Mesodermal cell (in vitro differentiated cells): Measurements from ENCODE around the gene GNG7.
"Not testable (repeated sequence)": the region's sequence is repeated elsewhere in the genome, so short reads cannot be mapped to it uniquely, and the experiment has no call there.

ENCODE experiments used
- H3K27ac ChIP-seq: 2 replicates; pipeline ENCODE4 v1.7.0; 2013; ENCODE audit warnings: mild to moderate bottlenecking, low read depth, low read length, moderate library complexity; ENCODE audit not compliant: severe bottlenecking
- H3K36me3 ChIP-seq: 2 replicates; pipeline ENCODE4 v1.7.1; 2013; ENCODE audit warnings: mild to moderate bottlenecking, low read length, moderate library complexity; ENCODE audit not compliant: control insufficient read depth, insufficient read depth
- H3K4me1 ChIP-seq: one replicate; pipeline ENCODE4 v1.7.1; 2013; ENCODE audit warnings: mild to moderate bottlenecking, low read length; ENCODE audit not compliant: insufficient read depth, control insufficient read depth, poor library complexity, severe bottlenecking
- H3K4me3 ChIP-seq: 2 replicates; pipeline ENCODE4 v1.7.0; 2013; ENCODE audit warnings: low read length, control low read depth, mild to moderate bottlenecking; ENCODE audit not compliant: insufficient read depth, poor library complexity, severe bottlenecking; ENCODE audit errors: extremely low read depth
- H3K9me3 ChIP-seq: 2 replicates; pipeline ENCODE4 v1.7.1; 2013; ENCODE audit warnings: mild to moderate bottlenecking, low read length, moderate library complexity; ENCODE audit not compliant: control insufficient read depth
- WGBS, 2 experiments: methylation state at CpG; one replicate each; pipeline ENCODE4 v1.1.5; 2013; ENCODE audit warnings: missing lambda C conversion rate in 2 of 2; ENCODE audit not compliant: insufficient coverage in 2 of 2; 5-methylcytosine and 5-hydroxymethylcytosine counted together

The GNG7 gene

GRCh38 chr19:2651002-2651733, 51.3 kb downstream of the GNG7 start:
- 86 to 94% methylated on average over 2 to 7 of the region's 7 CpGs for WGBS, 2 experiments
- H3K4me1 ChIP-seq, result not testable (repeated sequence)

GRCh38 chr19:2650515-2650914, 52.0 kb downstream of the GNG7 start:
- H3K27ac ChIP-seq, result no peak overlapping the region
- no peaks in the 10 kb centered on the region for H3K36me3 ChIP-seq
- no peaks in the 10 kb centered on the region for H3K4me1 ChIP-seq
- H3K4me3 ChIP-seq, result no peak overlapping the region
- 87 to 89% methylated on average over 21 of the region's 21 CpGs for WGBS, 2 experiments
- no peaks in the 10 kb centered on the region for H3K9me3 ChIP-seq

More at GRCh38 chr19:2651002-2651733, 51.3 kb downstream of the GNG7 start:
- not testable (repeated sequence) for H3K9me3 ChIP-seq, H3K36me3 ChIP-seq, H3K27ac ChIP-seq, H3K4me3 ChIP-seq

- 50 to 60% methylated on average over 1 to 3 of the region's 4 CpGs for WGBS, 2 experiments
These were observed 54.0 kb downstream of the GNG7 start for GRCh38 chr19:2648528-2648937.

GRCh38 chr19:2648099-2648498, 54.4 kb downstream of the GNG7 start:
- H3K4me3 ChIP-seq, result no peak overlapping the region
- no peaks in the 10 kb centered on the region for H3K9me3 ChIP-seq
- 24 to 39% methylated on average over 2 to 4 of the region's 5 CpGs for WGBS, 2 experiments
- no peak overlapping the region for H3K27ac ChIP-seq
- H3K36me3 ChIP-seq, result no peaks in the 10 kb centered on the region
- no peaks in the 10 kb centered on the region for H3K4me1 ChIP-seq

More at GRCh38 chr19:2648528-2648937, 54.0 kb downstream of the GNG7 start:
- H3K36me3 ChIP-seq, result no peaks in the 10 kb centered on the region
- H3K4me3 ChIP-seq, result no peak overlapping the region
- H3K27ac ChIP-seq, result no peak overlapping the region
- no peaks in the 10 kb centered on the region for H3K9me3 ChIP-seq
- no peaks in the 10 kb centered on the region for H3K4me1 ChIP-seq

GRCh38 chr19:2646866-2647535, 55.5 kb downstream of the GNG7 start:
- Histone ChIP-seq H3K36me3 (no peaks in the 10 kb centered on the region), H3K4me3 (no peak overlapping the region), H3K9me3 (no peaks in the 10 kb centered on the region), H3K27ac (no peak overlapping the region), H3K4me1 (no peaks in the 10 kb centered on the region)
- WGBS, 2 experiments, result 87 to 88% methylated on average over 15 to 18 of the region's 20 CpGs

GRCh38 chr19:2645826-2646225, 56.7 kb downstream of the GNG7 start:
- 87 to 90% methylated on average over 14 to 16 of the region's 16 CpGs for WGBS, 2 experiments
- no peak overlapping the region for H3K27ac ChIP-seq
- H3K36me3 ChIP-seq, result no peaks in the 10 kb centered on the region
- H3K4me3 ChIP-seq, result no peak overlapping the region
- H3K9me3 ChIP-seq, result no peaks in the 10 kb centered on the region
- no peaks in the 10 kb centered on the region for H3K4me1 ChIP-seq

GRCh38 chr19:2643123-2643737, 59.3 kb downstream of the GNG7 start:
- not testable (repeated sequence) for H3K36me3 ChIP-seq, H3K4me1 ChIP-seq, H3K4me3 ChIP-seq, H3K9me3 ChIP-seq, H3K27ac ChIP-seq
- 92 to 96% methylated on average over 16 to 17 of the region's 38 CpGs for WGBS, 2 experiments

- 90% methylated on average over 3 to 7 of the region's 7 CpGs for WGBS, 2 experiments
- Histone ChIP-seq H3K4me1 (no peaks in the 10 kb centered on the region), H3K36me3 (no peaks in the 10 kb centered on the region), H3K4me3 (no peak overlapping the region), H3K9me3 (no peaks in the 10 kb centered on the region), H3K27ac (no peak overlapping the region)
These were observed 61.2 kb downstream of the GNG7 start for GRCh38 chr19:2641332-2641698.

GRCh38 chr19:2640563-2641331, 61.7 kb downstream of the GNG7 start:
- H3K4me1 ChIP-seq, result no peaks in the 10 kb centered on the region
- H3K36me3 ChIP-seq, result no peaks in the 10 kb centered on the region
- WGBS, 2 experiments, result 86 to 94% methylated on average over 12 to 17 of the region's 17 CpGs
- H3K27ac ChIP-seq, result no peak overlapping the region
- H3K4me3 ChIP-seq, result no peak overlapping the region
- H3K9me3 ChIP-seq, result no peaks in the 10 kb centered on the region

GRCh38 chr19:2639999-2640398, 62.5 kb downstream of the GNG7 start:
- H3K9me3 ChIP-seq, result no peaks in the 10 kb centered on the region
- no peak overlapping the region for H3K27ac ChIP-seq
- no peaks in the 10 kb centered on the region for H3K36me3 ChIP-seq
- H3K4me3 ChIP-seq, result no peak overlapping the region
- 85 to 88% methylated on average over 2 of the region's 2 CpGs for WGBS, 2 experiments
- H3K4me1 ChIP-seq, result no peaks in the 10 kb centered on the region
